OCI-LY7 (cell line): Measurements from ENCODE around the gene NDC1.

Experiments used
- EZH2phosphoT487 ChIP-seq: fragments of 200-600 bp; sonication (generic); IDR thresholded peaks from 2 replicates; pipeline ENCODE4 v1.6.1; 2018; ENCODE audit warnings: low read depth, borderline replicate concordance, mild to moderate bottlenecking, mixed run types, antibody characterized with exemption, low read length, moderate library complexity, mixed read lengths
- TF ChIP-seq, protein P1 (sequence below): fragments of 200-600 bp; sonication (generic); conservative IDR thresholded peaks from 2 replicates; pipeline ENCODE4 v1.5.1; 2014; ENCODE audit warnings: mild to moderate bottlenecking, antibody characterized with exemption, low read length, moderate library complexity, mixed read lengths

DNA sequence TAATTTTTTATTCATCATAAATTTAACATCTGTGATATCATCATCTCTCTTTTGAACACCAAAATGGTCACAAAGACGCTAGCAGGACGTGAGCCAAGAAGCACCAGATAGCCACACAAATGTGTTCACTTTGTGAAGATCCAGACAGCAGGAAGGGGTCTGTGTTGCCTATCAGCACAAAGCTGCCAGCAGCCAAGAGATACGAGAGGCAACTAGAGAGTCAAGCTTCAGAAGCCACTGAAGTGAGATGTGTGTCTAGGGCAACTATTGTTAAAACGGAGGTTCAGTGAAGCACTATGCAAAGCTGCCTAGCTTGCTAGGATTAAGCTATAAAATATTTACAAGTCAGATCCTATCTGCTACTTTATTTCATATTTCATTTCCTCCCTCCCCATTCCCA is 45.3 kb downstream of the NDC1 start:
- TF ChIP-seq, protein P1, sequence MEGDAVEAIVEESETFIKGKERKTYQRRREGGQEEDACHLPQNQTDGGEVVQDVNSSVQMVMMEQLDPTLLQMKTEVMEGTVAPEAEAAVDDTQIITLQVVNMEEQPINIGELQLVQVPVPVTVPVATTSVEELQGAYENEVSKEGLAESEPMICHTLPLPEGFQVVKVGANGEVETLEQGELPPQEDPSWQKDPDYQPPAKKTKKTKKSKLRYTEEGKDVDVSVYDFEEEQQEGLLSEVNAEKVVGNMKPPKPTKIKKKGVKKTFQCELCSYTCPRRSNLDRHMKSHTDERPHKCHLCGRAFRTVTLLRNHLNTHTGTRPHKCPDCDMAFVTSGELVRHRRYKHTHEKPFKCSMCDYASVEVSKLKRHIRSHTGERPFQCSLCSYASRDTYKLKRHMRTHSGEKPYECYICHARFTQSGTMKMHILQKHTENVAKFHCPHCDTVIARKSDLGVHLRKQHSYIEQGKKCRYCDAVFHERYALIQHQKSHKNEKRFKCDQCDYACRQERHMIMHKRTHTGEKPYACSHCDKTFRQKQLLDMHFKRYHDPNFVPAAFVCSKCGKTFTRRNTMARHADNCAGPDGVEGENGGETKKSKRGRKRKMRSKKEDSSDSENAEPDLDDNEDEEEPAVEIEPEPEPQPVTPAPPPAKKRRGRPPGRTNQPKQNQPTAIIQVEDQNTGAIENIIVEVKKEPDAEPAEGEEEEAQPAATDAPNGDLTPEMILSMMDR = no peak
- no peak for TF ChIP-seq EZH2phosphoT487
